ENCODE results near the gene ASNSD1. TPM values are rescaled to one million over a fixed set of nuclear protein-coding genes. Genes with fewer than 3 reads are reported as not detected.

The ASNSD1 gene
- total RNA-seq, 6 experiments from 2014 or later = 18.7 to 31.6 (median 27.0) TPM

- ATAC-seq = peak; percentile 72 to 81 (median 74)
- Histone ChIP-seq H3K36me3 (no peaks in the 10 kb centered on the region), H3K27ac (no peak overlapping the region), H3K4me1 (no peaks in the 10 kb centered on the region), H3K9me3 (no peaks in the 10 kb centered on the region), H3K4me3 (no peak overlapping the region), H3K27me3 (no peaks in the 10 kb centered on the region)
- no peak for DNase-seq
- WGBS (ENCODE audit: insufficient coverage, low coverage, low lambda C conversion rate, missing lambda C conversion rate) = 34% methylated on average over 3 of the region's 5 CpGs
- intact Hi-C loops (cut with DNase I) = loop anchor here in 1 of 2 donors (10.0 kb wide), 1 partner anchor 159 kb away; no protein-coding TSS in a partner anchor
- TF ChIP-seq CTCF (IDR thresholded peaks at IDR 0.05) (peak; percentile 49 to 61 (median 56)), POLR2A (IDR thresholded peaks at IDR 0.05) (no peak)
These were observed 27.9 kb upstream of the ASNSD1 start for GRCh38 chr2:189633392-189633811.

GRCh38 chr2:189635353-189635752, 25.9 kb upstream of the ASNSD1 start:
- H3K36me3 ChIP-seq = no peaks in the 10 kb centered on the region
- TF ChIP-seq POLR2A (IDR thresholded peaks at IDR 0.05) (no peak), CTCF (IDR thresholded peaks at IDR 0.05) (no peak)
- H3K27me3 ChIP-seq = no peaks in the 10 kb centered on the region
- no peak for ATAC-seq
- no peak overlapping the region for H3K27ac ChIP-seq
- intact Hi-C loops (cut with DNase I) = loop anchor here in 1 of 2 donors (10.0 kb wide), 1 partner anchor 161 kb away; no protein-coding TSS in a partner anchor
- H3K4me3 ChIP-seq = no peak overlapping the region
- H3K9me3 ChIP-seq = no peaks in the 10 kb centered on the region
- H3K4me1 ChIP-seq = no peaks in the 10 kb centered on the region
- 86% methylated on average over 2 of the region's 2 CpGs for WGBS (ENCODE audit: insufficient coverage, low coverage, low lambda C conversion rate, missing lambda C conversion rate)
- no peak for DNase-seq

- intact Hi-C loops (cut with DNase I) = loop anchor here in 1 of 2 donors (10.0 kb wide), 1 partner anchor 164 kb away; no protein-coding TSS in a partner anchor
- DNase-seq = no peak
- H3K4me3 ChIP-seq = no peak overlapping the region
- no peaks in the 10 kb centered on the region for H3K9me3 ChIP-seq
- 85% methylated on average over 4 of the region's 4 CpGs for WGBS (ENCODE audit: insufficient coverage, low coverage, low lambda C conversion rate, missing lambda C conversion rate)
- H3K4me1 ChIP-seq = no peaks in the 10 kb centered on the region
- H3K27ac ChIP-seq = no peak overlapping the region
- H3K27me3 ChIP-seq = no peaks in the 10 kb centered on the region
- H3K36me3 ChIP-seq = no peaks in the 10 kb centered on the region
- no peak for ATAC-seq
- no peak for TF ChIP-seq CTCF (IDR thresholded peaks at IDR 0.05)
- TF ChIP-seq POLR2A (IDR thresholded peaks at IDR 0.05) = no peak
These were observed 22.8 kb upstream of the ASNSD1 start for GRCh38 chr2:189638301-189639006.

GRCh38 chr2:189639007-189639609, 22.2 kb upstream of the ASNSD1 start:
- ATAC-seq = no peak
- Histone ChIP-seq H3K27ac (no peak overlapping the region), H3K9me3 (no peaks in the 10 kb centered on the region), H3K36me3 (no peaks in the 10 kb centered on the region), H3K4me3 (no peak overlapping the region), H3K27me3 (no peaks in the 10 kb centered on the region), H3K4me1 (no peaks in the 10 kb centered on the region)
- intact Hi-C loops (cut with DNase I) = loop anchor here in 1 of 2 donors (10.0 kb wide), 1 partner anchor 164 kb away; no protein-coding TSS in a partner anchor
- no peak for DNase-seq
- WGBS (ENCODE audit: insufficient coverage, low coverage, low lambda C conversion rate, missing lambda C conversion rate) = 59% methylated on average over 3 of the region's 3 CpGs
- TF ChIP-seq CTCF (IDR thresholded peaks at IDR 0.05) (no peak), POLR2A (IDR thresholded peaks at IDR 0.05) (no peak)

All from right lobe of liver (tissue), 6 donors.